ENCODE data around the gene CLSTN1.

The CLSTN1 gene

DNA sequence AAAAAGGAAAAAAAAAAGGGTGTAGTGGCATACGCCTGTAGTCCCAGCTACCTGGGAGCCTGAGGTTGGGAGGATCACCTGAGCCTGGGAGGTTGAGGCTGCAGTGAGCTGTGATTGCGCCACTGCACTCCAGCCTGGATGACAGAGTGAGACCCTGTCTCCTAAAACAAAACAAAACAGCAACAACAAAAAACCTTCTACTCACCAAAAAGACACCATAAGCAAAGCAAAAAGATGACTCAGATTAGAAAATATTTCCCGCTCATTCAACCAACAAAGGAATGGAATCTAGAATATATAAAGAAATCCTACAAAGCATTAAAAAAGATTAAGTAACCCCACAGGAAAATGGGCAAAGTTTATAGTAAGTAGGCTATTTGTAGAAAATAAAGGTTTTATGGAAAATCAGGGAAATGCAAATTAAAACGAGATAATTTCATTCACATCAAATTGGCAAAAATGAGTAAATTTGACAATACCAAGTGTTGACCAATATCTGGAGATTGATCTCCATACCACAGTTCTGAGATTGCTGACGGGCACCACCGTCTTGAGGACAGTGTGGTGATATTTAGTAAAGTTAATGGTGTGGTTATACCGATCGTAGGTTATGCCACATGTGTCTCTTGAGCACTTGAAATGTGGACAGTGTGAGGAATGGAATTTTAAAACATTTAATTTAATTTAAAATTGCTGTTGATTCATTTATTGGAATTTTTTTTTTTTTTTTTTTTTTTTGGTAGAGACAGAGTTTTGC is 118.2 kb downstream of the CLSTN1 start:
- no peak overlapping the region for H3K4me3 ChIP-seq (ENCODE audit: low read depth, low read length)
- TF ChIP-seq, protein P1, sequence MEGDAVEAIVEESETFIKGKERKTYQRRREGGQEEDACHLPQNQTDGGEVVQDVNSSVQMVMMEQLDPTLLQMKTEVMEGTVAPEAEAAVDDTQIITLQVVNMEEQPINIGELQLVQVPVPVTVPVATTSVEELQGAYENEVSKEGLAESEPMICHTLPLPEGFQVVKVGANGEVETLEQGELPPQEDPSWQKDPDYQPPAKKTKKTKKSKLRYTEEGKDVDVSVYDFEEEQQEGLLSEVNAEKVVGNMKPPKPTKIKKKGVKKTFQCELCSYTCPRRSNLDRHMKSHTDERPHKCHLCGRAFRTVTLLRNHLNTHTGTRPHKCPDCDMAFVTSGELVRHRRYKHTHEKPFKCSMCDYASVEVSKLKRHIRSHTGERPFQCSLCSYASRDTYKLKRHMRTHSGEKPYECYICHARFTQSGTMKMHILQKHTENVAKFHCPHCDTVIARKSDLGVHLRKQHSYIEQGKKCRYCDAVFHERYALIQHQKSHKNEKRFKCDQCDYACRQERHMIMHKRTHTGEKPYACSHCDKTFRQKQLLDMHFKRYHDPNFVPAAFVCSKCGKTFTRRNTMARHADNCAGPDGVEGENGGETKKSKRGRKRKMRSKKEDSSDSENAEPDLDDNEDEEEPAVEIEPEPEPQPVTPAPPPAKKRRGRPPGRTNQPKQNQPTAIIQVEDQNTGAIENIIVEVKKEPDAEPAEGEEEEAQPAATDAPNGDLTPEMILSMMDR (IDR thresholded peaks at IDR 0.05; ENCODE audit: low read depth, low read length, missing control alignments) = no peak
- no peak for DNase-seq (ENCODE audit: low read depth)

DNA sequence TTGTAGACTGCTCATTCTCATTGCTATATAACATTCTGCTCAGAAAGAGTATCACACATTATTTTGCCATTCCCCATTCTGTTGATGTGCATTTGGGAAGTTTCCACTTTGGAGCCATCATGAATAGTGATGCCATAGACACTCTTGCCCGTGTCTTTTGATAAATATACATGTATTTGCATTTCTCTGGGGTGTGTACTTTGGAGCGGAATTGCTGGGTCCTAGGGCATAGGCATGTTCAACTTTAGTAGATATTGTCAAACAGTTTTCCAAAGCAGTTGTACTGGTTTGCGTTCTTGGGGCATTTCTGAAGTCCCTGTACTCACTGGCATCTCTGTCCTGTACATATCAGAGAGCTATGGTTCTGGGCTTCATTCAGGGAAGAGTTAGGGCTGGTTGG is 120.1 kb downstream of the CLSTN1 start:
- TF ChIP-seq, protein P1 (IDR thresholded peaks at IDR 0.05; ENCODE audit: low read depth, low read length, missing control alignments) = no peak
- H3K4me3 ChIP-seq (ENCODE audit: low read depth, low read length) = no peak overlapping the region
- no peak for DNase-seq (ENCODE audit: low read depth)

DNA sequence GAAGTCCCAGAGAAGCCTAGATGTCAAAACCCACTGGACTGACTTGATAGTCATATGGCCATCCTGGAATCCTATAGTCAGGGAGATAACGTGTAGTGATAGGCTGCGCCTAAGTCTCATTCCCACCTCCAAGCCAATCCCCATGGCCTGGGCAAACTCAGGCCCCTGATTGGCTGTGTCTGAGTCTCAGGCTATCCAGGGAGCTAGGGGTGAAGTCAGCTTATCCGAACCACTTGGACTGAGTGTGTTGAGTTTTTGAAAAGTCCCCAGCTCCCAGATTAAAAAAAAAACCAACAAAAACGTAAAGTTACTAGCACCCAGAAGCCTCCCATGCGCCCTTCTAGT is 120.6 kb downstream of the CLSTN1 start:
- TF ChIP-seq, protein P1 (IDR thresholded peaks at IDR 0.05; ENCODE audit: low read depth, low read length, missing control alignments) = no peak
- DNase-seq (ENCODE audit: low read depth) = no peak
- H3K4me3 ChIP-seq (ENCODE audit: low read depth, low read length) = no peak overlapping the region

DNA sequence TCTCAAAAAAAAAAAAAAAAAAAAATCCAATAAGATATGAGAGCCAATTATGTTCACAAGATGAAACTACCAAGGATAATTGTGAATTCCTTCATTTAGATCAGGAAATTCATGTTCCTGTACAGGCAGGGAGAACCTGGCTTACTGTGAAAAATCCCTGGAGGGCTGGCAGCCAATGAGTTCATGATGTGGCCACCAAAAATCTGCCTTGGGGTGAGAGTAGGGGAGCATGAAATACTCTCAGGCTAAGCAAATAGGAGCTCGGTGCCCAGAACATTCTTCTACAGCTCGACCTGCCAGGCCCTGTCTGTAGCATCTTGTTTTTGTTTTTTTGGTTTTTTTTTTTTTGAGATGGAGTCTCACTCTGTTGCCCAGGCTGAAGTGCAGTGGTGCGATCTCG is 122.1 kb downstream of the CLSTN1 start:
- TF ChIP-seq, protein P1 (IDR thresholded peaks at IDR 0.05; ENCODE audit: low read depth, low read length, missing control alignments) = no peak
- no peak overlapping the region for H3K4me3 ChIP-seq (ENCODE audit: low read depth, low read length)
- DNase-seq (ENCODE audit: low read depth) = no peak

DNA sequence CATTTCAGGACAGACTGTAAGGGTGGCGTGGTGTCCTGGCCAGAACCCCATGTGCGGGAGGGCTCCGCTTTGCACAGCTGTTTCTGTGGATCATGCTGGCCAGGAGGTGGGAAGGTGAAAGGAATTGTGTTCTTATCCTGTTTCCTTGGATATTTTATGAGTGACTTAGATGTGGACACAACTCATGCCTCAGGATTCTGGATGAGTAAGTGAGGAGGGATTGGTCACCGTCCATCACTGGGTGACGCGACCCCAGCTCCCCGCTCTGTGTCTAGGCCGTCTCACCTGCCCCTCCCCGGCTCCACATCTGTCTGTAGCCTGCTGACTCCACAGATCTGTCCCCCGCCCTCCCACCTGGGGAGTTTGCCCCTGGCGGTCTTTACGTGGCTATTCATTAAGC is 123.4 kb downstream of the CLSTN1 start:
- no peak for DNase-seq (ENCODE audit: low read depth)
- TF ChIP-seq, protein P1 (IDR thresholded peaks at IDR 0.05; ENCODE audit: low read depth, low read length, missing control alignments) = no peak

DNA sequence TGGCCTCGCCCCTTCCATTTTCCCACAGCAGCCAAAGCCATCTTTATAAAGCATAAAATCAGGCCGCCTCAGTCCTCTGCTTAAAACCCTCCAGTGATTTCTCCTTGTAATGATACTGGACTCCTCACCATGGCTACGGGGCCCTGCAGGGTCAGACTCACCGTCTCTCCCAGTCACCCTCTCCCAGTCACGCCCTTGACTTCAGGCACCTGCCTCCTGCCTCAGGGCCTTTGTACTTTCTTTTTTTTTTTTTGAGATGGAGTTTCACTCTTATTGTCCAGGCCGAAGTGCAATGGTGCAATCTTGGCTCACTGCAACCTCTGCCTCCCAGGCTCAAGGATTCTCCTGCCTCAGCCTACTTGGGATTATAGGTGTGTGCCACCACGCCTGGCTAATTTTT is 124.4 kb downstream of the CLSTN1 start:
- H3K4me3 ChIP-seq (ENCODE audit: low read depth, low read length) = no peak overlapping the region
- TF ChIP-seq, protein P1 (IDR thresholded peaks at IDR 0.05; ENCODE audit: low read depth, low read length, missing control alignments) = no peak
- DNase-seq (ENCODE audit: low read depth) = no peak

More for the DNA sequence above, 123.4 kb downstream of the CLSTN1 start:
- H3K4me3 ChIP-seq (ENCODE audit: low read depth, low read length) = no peak overlapping the region

DNA sequence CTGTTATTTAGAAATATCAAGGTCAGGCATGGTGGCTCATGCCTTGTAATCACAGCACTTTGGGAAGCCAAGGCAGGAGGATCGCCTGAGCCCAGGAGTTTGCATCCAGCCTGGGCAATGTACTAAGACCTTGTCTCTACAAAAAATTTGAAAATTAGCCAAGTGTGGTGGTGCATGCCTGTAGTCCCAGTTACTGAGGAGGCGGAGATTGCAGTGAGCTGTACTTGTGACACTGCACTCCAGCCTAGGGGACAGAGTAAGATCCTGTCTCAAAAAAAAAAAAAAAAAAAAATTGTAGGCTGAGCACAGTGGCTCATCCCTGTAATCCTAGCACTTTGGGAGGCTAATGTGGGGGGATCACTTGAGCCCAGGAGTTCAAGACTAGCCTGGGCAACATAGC is 127.0 kb downstream of the CLSTN1 start:
- DNase-seq (ENCODE audit: low read depth) = no peak
- H3K4me3 ChIP-seq (ENCODE audit: low read depth, low read length) = no peak overlapping the region
- TF ChIP-seq, protein P1 (IDR thresholded peaks at IDR 0.05; ENCODE audit: low read depth, low read length, missing control alignments) = no peak

All from GM12864 (cell line).